Measurements from ENCODE around the gene PCSK5.

The PCSK5 gene

GRCh38 chr9:75890472-75891276 lies at the start of gene PCSK5:
TSS of gene PCSK5 (plus strand) at chr9:75890673. CDS start at chr9:75891182, 509 bp downstream.
- no peak for TF ChIP-seq CTCF (conservative IDR thresholded peaks at IDR 0.05; ENCODE audit: low read depth)
- DNase-seq (ENCODE audit: low spot score): peak; percentile 89
- H3K27ac ChIP-seq: peak within 1 kb of the TSS; percentile 26; the same call in 1 of the 2 replicates
- ChIA-PET POLR2A (ENCODE audit: low non-redundant PET) (no interaction called here), CTCF (interaction anchor here (0.5 to 1.1 kb wide), 9 partner anchors 13 to 1582 kb away, joined by 3 to 4 read pairs (median 3); no protein-coding TSS in a partner anchor)

- ChIA-PET POLR2A (ENCODE audit: low non-redundant PET) (no interaction called here), CTCF (interaction anchor here (0.6 to 0.7 kb wide), 2 partner anchors 10 to 455 kb away, joined by 4 read pairs; no protein-coding TSS in a partner anchor)
- TF ChIP-seq CTCF (conservative IDR thresholded peaks at IDR 0.05; ENCODE audit: low read depth): no peak
- no peak for DNase-seq (ENCODE audit: low spot score)
- no peak overlapping the region for H3K27ac ChIP-seq
Observed at GRCh38 chr9:75844321-75844720, 46.2 kb upstream of the PCSK5 start.

- POLR2A ChIA-PET (ENCODE audit: low non-redundant PET): no interaction called here
- DNase-seq (ENCODE audit: low spot score): no peak
- TF ChIP-seq CTCF (conservative IDR thresholded peaks at IDR 0.05; ENCODE audit: low read depth): no peak
- CTCF ChIA-PET: no interaction called here
- H3K27ac ChIP-seq: no peak overlapping the region
Observed at GRCh38 chr9:75845806-75846205, 44.7 kb upstream of the PCSK5 start.

GRCh38 chr9:75847085-75847484 lies 43.4 kb upstream of the PCSK5 start:
- ChIA-PET CTCF (interaction anchor here (0.7 to 1.4 kb wide), 2 partner anchors 20 to 601 kb away, joined by 6 to 7 read pairs; no protein-coding TSS in a partner anchor), POLR2A (ENCODE audit: low non-redundant PET) (no interaction called here)
- DNase-seq (ENCODE audit: low spot score): no peak
- no peak for TF ChIP-seq CTCF (conservative IDR thresholded peaks at IDR 0.05; ENCODE audit: low read depth)
- H3K27ac ChIP-seq: no peak overlapping the region

GRCh38 chr9:75850459-75851200 lies 39.8 kb upstream of the PCSK5 start:
- no peak overlapping the region for H3K27ac ChIP-seq
- ChIA-PET POLR2A (ENCODE audit: low non-redundant PET) (no interaction called here), CTCF (no interaction called here)
- no peak for TF ChIP-seq CTCF (conservative IDR thresholded peaks at IDR 0.05; ENCODE audit: low read depth)
- no peak for DNase-seq (ENCODE audit: low spot score)

- no peak for TF ChIP-seq CTCF (conservative IDR thresholded peaks at IDR 0.05; ENCODE audit: low read depth)
- no peak overlapping the region for H3K27ac ChIP-seq
- ChIA-PET POLR2A (ENCODE audit: low non-redundant PET) (no interaction called here), CTCF (interaction anchor here (0.5 to 0.9 kb wide), 2 partner anchors 13 to 156 kb away, joined by 3 read pairs; no protein-coding TSS in a partner anchor)
- no peak for DNase-seq (ENCODE audit: low spot score)
Observed at GRCh38 chr9:75851917-75852316, 38.6 kb upstream of the PCSK5 start.
